Measurements from ENCODE around the gene NARF.

The NARF gene

GRCh38 chr17:82434216-82434565, 24.4 kb upstream of the NARF start:
- DNase-seq: peak in 1 of 2 experiments; percentile 11

GRCh38 chr17:82435103-82435502, 23.4 kb upstream of the NARF start:
- no peak for DNase-seq

GRCh38 chr17:82435601-82436583, 22.6 kb upstream of the NARF start:
- no peak for DNase-seq

GRCh38 chr17:82436601-82437324, 21.8 kb upstream of the NARF start:
- no peak for DNase-seq

GRCh38 chr17:82437325-82437668, 21.2 kb upstream of the NARF start:
- DNase-seq: no peak

GRCh38 chr17:82438401-82439193, 19.9 kb upstream of the NARF start:
- no peak for DNase-seq

- no peak for DNase-seq
These were observed 19.2 kb upstream of the NARF start for GRCh38 chr17:82439194-82439828.

- DNase-seq: no peak
These were observed 18.6 kb upstream of the NARF start for GRCh38 chr17:82439829-82440365.

GRCh38 chr17:82440469-82440981, 18.0 kb upstream of the NARF start:
- DNase-seq: no peak

GRCh38 chr17:82440991-82441627, 17.4 kb upstream of the NARF start:
- no peak for DNase-seq

GRCh38 chr17:82441691-82442487, 16.7 kb upstream of the NARF start:
- DNase-seq: no peak

- no peak for DNase-seq
These were observed 15.7 kb upstream of the NARF start for GRCh38 chr17:82442643-82443464.

- no peak for DNase-seq
These were observed 14.9 kb upstream of the NARF start for GRCh38 chr17:82443465-82444283.

GRCh38 chr17:82444284-82444893, 14.2 kb upstream of the NARF start:
- no peak for DNase-seq

- DNase-seq: no peak
These were observed 13.5 kb upstream of the NARF start for GRCh38 chr17:82444941-82445521.

GRCh38 chr17:82445542-82445941, 13.0 kb upstream of the NARF start:
- no peak for DNase-seq

- DNase-seq: no peak
These were observed 12.4 kb upstream of the NARF start for GRCh38 chr17:82446124-82446523.

- DNase-seq: no peak
These were observed 11.9 kb upstream of the NARF start for GRCh38 chr17:82446649-82447048.
